ENCODE measurements around the gene OTUD7B. TPM values are rescaled to one million over a fixed set of nuclear protein-coding genes. Genes with fewer than 3 reads are reported as not detected.
"Not testable (repeated sequence)": the region's sequence is repeated elsewhere in the genome, so short reads cannot be mapped to it uniquely, and the experiment has no call there.

Gene OTUD7B
- total RNA-seq, result 10 to 100 TPM; 34.1 to 49.6 (median 42.3) TPM

DNA sequence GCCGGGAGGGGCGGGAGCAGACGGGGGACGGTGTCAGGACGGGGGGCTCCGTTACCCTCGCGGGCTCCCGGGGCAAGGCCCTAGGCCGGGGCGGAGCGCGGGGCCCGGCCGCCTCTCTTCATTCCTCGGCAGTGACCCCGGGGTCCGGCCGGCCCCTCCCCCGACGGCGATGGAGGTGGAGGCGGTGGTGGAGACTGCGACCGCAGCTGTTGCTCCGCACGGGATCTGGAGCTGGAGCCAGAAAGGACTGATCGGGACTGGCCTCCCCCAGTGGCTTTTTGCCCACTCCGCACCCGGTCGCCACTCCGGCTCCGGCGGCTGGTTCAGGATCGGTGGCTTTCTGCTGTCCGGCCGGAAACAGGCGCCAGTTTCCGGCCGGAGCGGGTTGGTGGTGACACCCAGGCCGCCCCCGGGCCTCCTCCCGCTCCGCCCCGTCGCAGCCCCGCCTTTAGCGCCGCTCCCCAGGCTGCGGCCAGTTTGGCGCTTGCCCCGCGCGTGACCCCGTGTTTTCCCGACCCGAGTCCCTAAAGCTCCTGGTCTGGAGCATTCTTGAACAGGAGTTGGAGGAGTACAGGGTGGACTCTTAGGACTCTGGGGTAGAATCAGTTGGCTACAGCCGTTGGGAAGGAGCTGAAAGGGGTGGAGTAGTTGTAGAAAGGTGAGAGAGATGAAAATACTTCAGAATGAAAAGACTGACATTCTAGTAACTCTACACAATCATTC is at the start of gene OTUD7B:
Gene OTUD7B, minus strand, starts transcription at position 334 of the 723 bp plus-strand sequence. CDS start 33,216 bp downstream, outside the sequence.
- Histone ChIP-seq H3K4me3 (peak within 1 kb of the TSS; percentile 70 to 83), H3K36me3 (peaks cover 0 to 2% of the 10 kb centered on the region in 2 donors), H3K27ac (peak within 1 kb of the TSS; percentile 82 to 97 (median 96)), H3K9me3 (no peaks in the 10 kb centered on the region), H3K27me3 (no peaks in the 10 kb centered on the region), H3K4me1 (peaks cover 14 to 43% (median 20%) of the 10 kb centered on the region in 3 donors)
- TF ChIP-seq POLR2A (IDR thresholded peaks at IDR 0.05) (peak; percentile 55 to 68), POLR2AphosphoS5 (IDR thresholded peaks at IDR 0.05) (peak; percentile 78), EP300 (IDR thresholded peaks at IDR 0.05) (no peak)
- TF ChIP-seq, protein P1, sequence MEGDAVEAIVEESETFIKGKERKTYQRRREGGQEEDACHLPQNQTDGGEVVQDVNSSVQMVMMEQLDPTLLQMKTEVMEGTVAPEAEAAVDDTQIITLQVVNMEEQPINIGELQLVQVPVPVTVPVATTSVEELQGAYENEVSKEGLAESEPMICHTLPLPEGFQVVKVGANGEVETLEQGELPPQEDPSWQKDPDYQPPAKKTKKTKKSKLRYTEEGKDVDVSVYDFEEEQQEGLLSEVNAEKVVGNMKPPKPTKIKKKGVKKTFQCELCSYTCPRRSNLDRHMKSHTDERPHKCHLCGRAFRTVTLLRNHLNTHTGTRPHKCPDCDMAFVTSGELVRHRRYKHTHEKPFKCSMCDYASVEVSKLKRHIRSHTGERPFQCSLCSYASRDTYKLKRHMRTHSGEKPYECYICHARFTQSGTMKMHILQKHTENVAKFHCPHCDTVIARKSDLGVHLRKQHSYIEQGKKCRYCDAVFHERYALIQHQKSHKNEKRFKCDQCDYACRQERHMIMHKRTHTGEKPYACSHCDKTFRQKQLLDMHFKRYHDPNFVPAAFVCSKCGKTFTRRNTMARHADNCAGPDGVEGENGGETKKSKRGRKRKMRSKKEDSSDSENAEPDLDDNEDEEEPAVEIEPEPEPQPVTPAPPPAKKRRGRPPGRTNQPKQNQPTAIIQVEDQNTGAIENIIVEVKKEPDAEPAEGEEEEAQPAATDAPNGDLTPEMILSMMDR (IDR thresholded peaks at IDR 0.05), result peak in 2 of 4 experiments; percentile 11 to 43
- WGBS, 2 donors (ENCODE audit: low coverage in 1 of 2), result 0% methylated on average over 11 of the region's 59 CpGs; no CpG with 5 or more reads in 1 of the 2 donors
- ATAC-seq, result peak; percentile 93

DNA sequence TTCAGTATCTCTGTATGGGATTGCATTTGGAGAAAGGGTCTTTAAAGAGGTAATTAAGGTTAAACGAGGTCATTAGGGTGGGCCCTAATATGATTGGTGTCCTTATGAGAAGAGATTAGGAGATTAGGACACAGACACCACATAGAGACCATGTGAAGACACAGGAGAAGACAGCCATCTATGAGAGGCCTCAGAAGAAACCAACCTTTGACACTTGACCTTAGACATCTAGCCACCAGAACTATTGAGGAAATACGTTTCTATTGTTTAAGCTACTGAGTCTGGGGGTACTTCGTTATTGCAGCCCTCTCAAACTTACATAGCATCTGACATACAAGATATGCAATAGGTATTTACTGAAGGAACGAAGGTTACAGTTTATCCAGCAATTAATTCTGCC is 49.7 kb upstream of the OTUD7B start:
- Histone ChIP-seq H3K4me1 (peaks cover 3 to 41% (median 7%) of the 10 kb centered on the region in 3 donors), H3K27me3 (no peaks in the 10 kb centered on the region), H3K27ac (peak overlapping the region; percentile 29 to 77 (median 56)), H3K9me3 (no peaks in the 10 kb centered on the region), H3K4me3 (no peak overlapping the region), H3K36me3 (no peaks in the 10 kb centered on the region)
- WGBS, 2 donors (ENCODE audit: low coverage in 1 of 2), result 57 to 65% methylated on average over 4 of the region's 4 CpGs
- no peak for TF ChIP-seq POLR2A (IDR thresholded peaks at IDR 0.05)
- no peak for TF ChIP-seq POLR2AphosphoS5 (IDR thresholded peaks at IDR 0.05)
- no peak for TF ChIP-seq EP300 (IDR thresholded peaks at IDR 0.05)
- TF ChIP-seq, protein P1 (IDR thresholded peaks at IDR 0.05), result no peak
- no peak for ATAC-seq

DNA sequence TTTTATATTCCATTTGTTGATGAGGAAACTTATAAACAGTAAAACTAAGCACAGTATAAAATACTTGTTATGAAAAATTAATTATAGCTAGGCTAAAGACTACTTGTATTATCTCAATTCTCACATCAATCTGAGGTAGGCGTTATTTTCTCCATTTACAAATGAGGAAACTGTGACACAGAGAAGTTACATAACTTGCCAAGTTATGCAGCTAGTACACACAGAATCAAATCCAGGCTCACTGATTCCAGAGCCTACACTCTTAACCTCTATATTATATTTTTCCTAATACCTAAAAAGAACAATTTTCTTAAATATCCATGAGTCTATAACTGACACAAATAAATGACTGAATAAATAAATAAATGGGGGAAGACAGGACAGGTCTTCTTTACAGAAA is 45.9 kb upstream of the OTUD7B start:
- ATAC-seq, result no peak
- WGBS, 2 donors (ENCODE audit: low coverage in 1 of 2), result 29 to 44% methylated on average over 1 of the region's 1 CpG
- Histone ChIP-seq H3K4me1 (peaks cover 2 to 22% (median 2%) of the 10 kb centered on the region in 3 donors), H3K9me3 (no peaks in the 10 kb centered on the region), H3K27ac (no peak overlapping the region), H3K36me3 (no peaks in the 10 kb centered on the region), H3K4me3 (no peak overlapping the region), H3K27me3 (no peaks in the 10 kb centered on the region)
- TF ChIP-seq POLR2A (IDR thresholded peaks at IDR 0.05) (no peak), POLR2AphosphoS5 (IDR thresholded peaks at IDR 0.05) (no peak), EP300 (IDR thresholded peaks at IDR 0.05) (no peak)
- TF ChIP-seq, protein P1 (IDR thresholded peaks at IDR 0.05), result no peak

DNA sequence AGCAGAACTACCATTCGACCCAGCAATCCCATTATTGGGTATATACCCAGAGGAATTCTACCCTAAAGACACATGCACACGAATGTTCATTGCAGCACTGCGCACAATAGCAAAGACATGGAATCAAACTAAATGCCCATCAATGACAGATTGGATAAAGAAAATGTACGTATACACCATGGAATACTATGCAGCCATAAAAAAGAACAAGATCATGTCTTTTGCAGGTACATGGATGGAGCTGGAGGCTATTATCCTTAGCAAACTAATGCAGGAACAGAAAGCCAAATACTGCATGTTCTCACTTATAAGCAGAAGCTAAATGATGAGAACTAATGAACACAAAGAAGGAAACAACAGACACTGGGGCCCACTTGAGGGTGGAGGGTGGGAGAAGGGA is 45.0 kb upstream of the OTUD7B start:
- H3K27me3 ChIP-seq, H3K9me3 ChIP-seq, H3K27ac ChIP-seq, ATAC-seq, H3K36me3 ChIP-seq, H3K4me3 ChIP-seq: not testable (repeated sequence)
- H3K4me1 ChIP-seq, result peaks cover 0 to 18% (median 0%) of the 10 kb centered on the region in 3 donors
- WGBS, 2 donors (ENCODE audit: low coverage in 1 of 2), result 97 to 100% methylated on average over 3 to 4 of the region's 4 CpGs

DNA sequence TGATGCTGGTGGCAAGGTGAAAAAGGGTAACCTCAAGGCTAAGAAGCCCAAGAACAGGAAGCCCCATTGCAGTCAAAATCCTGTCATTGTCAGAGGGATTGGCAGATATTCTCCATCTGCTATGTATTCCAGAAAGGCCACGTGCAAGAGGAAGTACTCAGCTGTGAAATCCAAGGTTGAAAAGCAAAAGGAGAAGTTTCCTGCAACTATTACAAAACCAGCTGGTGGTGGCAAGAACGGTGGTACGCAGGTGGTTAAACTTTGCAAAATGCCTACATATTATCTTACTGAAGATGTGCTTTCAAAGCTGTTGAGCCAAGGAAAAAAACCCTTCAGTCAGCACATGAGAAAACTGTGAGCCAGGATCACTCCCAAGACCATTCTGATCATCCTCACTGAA is 43.4 kb upstream of the OTUD7B start:
- H3K27ac ChIP-seq, result no peak overlapping the region
- H3K4me1 ChIP-seq, result peaks cover 0 to 8% (median 0%) of the 10 kb centered on the region in 3 donors
- no peak overlapping the region for H3K4me3 ChIP-seq
- no peaks in the 10 kb centered on the region for H3K9me3 ChIP-seq
- 58 to 68% methylated on average over 3 of the region's 3 CpGs for WGBS, 2 donors (ENCODE audit: low coverage in 1 of 2)
- TF ChIP-seq POLR2AphosphoS5 (IDR thresholded peaks at IDR 0.05), result no peak
- no peak for ATAC-seq
- H3K36me3 ChIP-seq, result no peaks in the 10 kb centered on the region
- H3K27me3 ChIP-seq, result no peaks in the 10 kb centered on the region

DNA sequence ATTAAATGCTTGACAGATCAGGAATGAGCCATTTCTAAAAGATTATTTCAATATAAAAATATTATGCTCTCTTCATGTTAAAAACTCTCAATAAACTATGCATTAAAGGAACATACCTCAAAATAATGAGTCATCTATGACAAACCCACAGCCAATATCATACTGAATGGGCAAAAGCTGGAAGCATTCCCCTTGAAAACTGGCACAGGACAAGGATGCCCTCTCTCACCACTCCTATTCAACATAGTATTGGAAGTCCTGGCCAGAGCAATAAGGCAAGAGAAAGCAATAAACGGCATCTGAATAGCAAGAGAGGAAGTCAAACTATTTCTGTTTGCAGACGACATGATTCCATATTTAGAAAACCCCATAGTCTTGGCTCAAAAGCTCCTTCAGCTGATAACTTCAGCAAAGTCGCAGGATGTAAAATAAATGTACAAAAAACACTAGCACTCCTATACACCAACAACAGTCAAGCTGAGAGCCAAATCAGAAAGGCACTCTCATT is 41.4 kb upstream of the OTUD7B start:
- H3K36me3 ChIP-seq, ATAC-seq: not testable (repeated sequence)
- 16 to 20% methylated on average over 2 to 3 of the region's 3 CpGs for WGBS, 2 donors (ENCODE audit: low coverage in 1 of 2)

More for the DNA sequence above, 41.4 kb upstream of the OTUD7B start:
- H3K9me3 ChIP-seq, H3K27ac ChIP-seq, H3K4me3 ChIP-seq, H3K27me3 ChIP-seq, H3K4me1 ChIP-seq: not testable (repeated sequence)
